HEK293T (cell line): ENCODE data around the gene LENG8.

ENCODE experiments used
- FOXK2 ChIP-seq: fragments of 450-650 bp; IDR thresholded peaks from 2 replicates; pipeline ENCODE4 v1.6.1; 2016; ENCODE audit warnings: mild to moderate bottlenecking
- SP1 ChIP-seq: fragments of 450-650 bp; IDR thresholded peaks from 2 replicates; pipeline ENCODE4 v1.6.1; 2017

DNA sequence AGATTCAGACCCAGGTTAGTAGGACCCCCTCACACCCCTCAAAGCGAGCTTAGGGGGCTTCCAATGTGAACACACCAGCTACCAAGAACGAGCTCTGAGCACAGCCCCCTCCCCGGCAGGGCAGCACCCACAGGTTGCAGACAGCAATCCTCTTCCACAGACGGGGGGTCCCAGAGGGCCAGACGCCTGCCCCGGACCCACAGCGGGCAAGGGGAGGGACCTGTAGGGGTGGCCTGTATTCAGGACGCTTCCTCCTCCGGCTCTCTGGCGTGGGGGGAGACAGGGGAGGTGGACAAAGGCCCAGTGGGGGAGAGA is 29.0 kb upstream of the LENG8 start:
- TF ChIP-seq SP1 (no peak), FOXK2 (no peak)
